Neural crest cell (in vitro differentiated cells): ENCODE data around the gene FMNL2. TPM values are rescaled to one million over a fixed set of nuclear protein-coding genes. Genes with fewer than 3 reads are reported as not detected.
"Not testable (repeated sequence)": the region's sequence is repeated elsewhere in the genome, so short reads cannot be mapped to it uniquely, and the experiment has no call there.

ENCODE experiments used
- DNase-seq: peaks from one replicate; pipeline ENCODE4 v3.0.0; 2021; ENCODE audit warnings: low read depth, mixed read lengths, low spot score
- H3K27ac Mint-ChIP-seq: one replicate; pipeline ENCODE4 v1.8.0; 2021; ENCODE audit warnings: mild to moderate bottlenecking, mixed read lengths; ENCODE audit not compliant: unreplicated experiment
- H3K27me3 Mint-ChIP-seq: 2 replicates; pipeline ENCODE4 v1.8.0; 2021; ENCODE audit warnings: low read depth, mild to moderate bottlenecking, mixed read lengths
- H3K36me3 Mint-ChIP-seq: 2 replicates; pipeline ENCODE4 v1.8.0; 2021; ENCODE audit warnings: low read depth, mild to moderate bottlenecking, mixed read lengths
- H3K4me1 Mint-ChIP-seq: 2 replicates; pipeline ENCODE4 v1.8.0; 2021; ENCODE audit warnings: mixed read lengths
- H3K4me3 Mint-ChIP-seq: one replicate; pipeline ENCODE4 v1.8.0; 2021; ENCODE audit warnings: mild to moderate bottlenecking, mixed read lengths
- H3K9me3 Mint-ChIP-seq: 2 replicates; pipeline ENCODE4 v1.8.0; 2021; ENCODE audit warnings: mixed read lengths
- CTCF ChIP-seq: fragments of 200-600 bp; sonication (generic); conservative IDR thresholded peaks from 2 replicates; pipeline ENCODE4 v1.5.0; 2021; ENCODE audit warnings: antibody characterized with exemption, mild to moderate bottlenecking
- total RNA-seq: library from RNA; stranded (reverse); gene quantifications from 2 replicates; pipeline ENCODE4 v1.2.1, GENCODE V29; 2021

Gene FMNL2
- total RNA-seq, 1 donor from 2014 or later: 54.9 TPM

GRCh38 chr2:152518034-152518433 is 183.1 kb downstream of the FMNL2 start:
- peaks cover 6% of the 10 kb centered on the region for H3K36me3 Mint-ChIP-seq
- no peak overlapping the region for H3K27ac Mint-ChIP-seq
- TF ChIP-seq CTCF: no peak
- H3K9me3 Mint-ChIP-seq: no peaks in the 10 kb centered on the region
- H3K27me3 Mint-ChIP-seq: no peaks in the 10 kb centered on the region
- DNase-seq: no peak
- no peak overlapping the region for H3K4me3 Mint-ChIP-seq
- peaks cover 28% of the 10 kb centered on the region for H3K4me1 Mint-ChIP-seq

DNA sequence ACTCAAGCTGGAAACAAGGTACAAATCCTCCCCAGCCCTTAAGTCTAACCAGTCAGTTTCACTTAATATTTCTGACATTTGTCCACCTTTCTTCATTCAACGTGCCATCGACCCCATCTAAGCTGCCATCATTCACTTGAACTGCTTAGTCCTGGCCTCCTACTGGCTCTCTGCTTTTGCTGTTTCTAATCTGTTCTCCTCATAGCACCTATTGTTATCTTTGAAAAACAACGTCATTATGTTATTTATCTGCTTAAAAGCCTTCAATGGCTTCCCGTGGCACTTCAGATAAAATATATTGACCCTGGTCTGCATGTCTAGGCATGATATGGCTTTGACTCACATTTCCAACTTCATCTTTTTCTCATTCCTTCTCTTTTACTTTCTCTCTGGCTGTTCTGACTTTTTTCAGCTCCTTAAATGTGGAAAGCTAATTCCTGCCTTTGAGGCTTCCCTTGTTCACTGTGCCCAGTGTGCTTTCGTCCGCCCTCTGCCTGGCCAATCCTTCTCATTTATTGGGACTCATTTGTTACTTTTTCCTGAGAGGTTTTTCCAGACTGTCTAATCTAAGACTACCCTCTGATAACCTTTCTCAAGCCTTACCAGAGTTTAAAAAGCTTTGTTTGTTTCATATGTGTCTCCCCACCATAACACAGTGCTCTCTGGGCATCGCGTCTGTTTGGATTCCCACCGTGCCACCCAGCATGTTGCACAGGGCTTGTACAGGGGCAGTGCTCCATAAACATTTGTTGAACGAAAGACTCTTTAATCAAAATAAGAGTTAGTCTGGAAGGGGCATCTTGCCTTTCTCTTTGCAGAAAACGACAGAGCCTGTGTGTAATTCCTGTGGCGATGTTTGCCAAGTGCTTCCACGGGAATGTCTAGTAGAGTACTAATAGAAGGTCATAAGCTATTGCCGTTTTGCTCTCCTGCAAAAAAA is 183.9 kb downstream of the FMNL2 start:
- Mint-ChIP-seq H3K36me3 (peaks cover 6% of the 10 kb centered on the region), H3K4me3 (no peak overlapping the region), H3K4me1 (peaks cover 32% of the 10 kb centered on the region), H3K27ac (no peak overlapping the region), H3K9me3 (no peaks in the 10 kb centered on the region), H3K27me3 (no peaks in the 10 kb centered on the region)
- no peak for TF ChIP-seq CTCF
- DNase-seq: no peak

DNA sequence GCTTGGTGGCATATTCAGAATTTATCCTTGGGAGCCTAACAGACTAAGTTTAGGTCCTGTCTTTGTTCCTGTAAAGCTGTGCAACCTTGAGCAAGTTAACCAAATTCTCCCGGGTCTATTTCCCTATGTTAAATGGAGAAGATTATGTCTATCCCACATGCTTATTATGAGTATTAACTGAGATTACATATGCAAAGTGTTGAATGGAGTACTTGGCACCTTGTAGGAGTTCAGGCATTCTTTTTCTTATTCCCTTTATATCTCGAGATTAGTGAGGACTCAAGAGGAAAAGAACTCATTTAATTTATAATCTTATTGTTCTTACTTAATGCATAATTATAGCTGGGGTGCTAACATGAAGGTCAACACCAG is 184.6 kb downstream of the FMNL2 start:
- Mint-ChIP-seq H3K4me3 (no peak overlapping the region), H3K27ac (no peak overlapping the region), H3K4me1 (peaks cover 32% of the 10 kb centered on the region), H3K27me3 (no peaks in the 10 kb centered on the region), H3K9me3 (no peaks in the 10 kb centered on the region), H3K36me3 (peaks cover 6% of the 10 kb centered on the region)
- no peak for TF ChIP-seq CTCF
- DNase-seq: no peak

- Mint-ChIP-seq H3K9me3 (no peaks in the 10 kb centered on the region), H3K36me3 (peaks cover 6% of the 10 kb centered on the region), H3K4me1 (peaks cover 37% of the 10 kb centered on the region), H3K27me3 (no peaks in the 10 kb centered on the region), H3K4me3 (no peak overlapping the region), H3K27ac (no peak overlapping the region)
- no peak for TF ChIP-seq CTCF
- DNase-seq: no peak
Observed at GRCh38 chr2:152520759-152521158, 185.8 kb downstream of the FMNL2 start.

- H3K9me3 Mint-ChIP-seq, H3K4me3 Mint-ChIP-seq, H3K36me3 Mint-ChIP-seq, H3K27ac Mint-ChIP-seq, H3K27me3 Mint-ChIP-seq, DNase-seq: not testable (repeated sequence)
- peaks cover 37% of the 10 kb centered on the region for H3K4me1 Mint-ChIP-seq
Observed at GRCh38 chr2:152522446-152522845, 187.5 kb downstream of the FMNL2 start.

DNA sequence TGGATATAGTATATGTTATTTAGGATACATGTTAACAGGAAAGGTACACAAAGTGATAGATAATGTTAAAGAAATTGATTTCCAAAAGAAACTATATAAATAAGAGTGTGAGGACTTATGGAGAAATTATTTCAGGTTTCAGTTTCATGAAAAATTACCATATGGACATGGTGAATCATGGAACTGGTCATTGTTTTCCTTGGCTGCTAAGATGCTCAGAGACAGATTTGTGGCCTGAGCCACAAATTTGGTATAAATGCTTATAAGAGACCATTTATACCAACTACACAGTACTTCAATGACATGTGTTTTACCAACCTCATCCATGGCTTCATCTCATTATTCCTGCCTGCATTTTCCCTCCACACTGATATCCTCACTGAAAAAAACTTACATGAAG is 188.1 kb downstream of the FMNL2 start:
- Mint-ChIP-seq H3K27me3 (no peaks in the 10 kb centered on the region), H3K9me3 (no peaks in the 10 kb centered on the region), H3K4me3 (no peak overlapping the region), H3K27ac (no peak overlapping the region), H3K4me1 (peaks cover 33% of the 10 kb centered on the region), H3K36me3 (peaks cover 6% of the 10 kb centered on the region)
- no peak for DNase-seq
- TF ChIP-seq CTCF: no peak
